Measurements from ENCODE around the gene WIPF1. TPM values are rescaled to one million over a fixed set of nuclear protein-coding genes. Genes with fewer than 3 reads are reported as not detected.

Gene WIPF1
- total RNA-seq, 1 donor from 2014 or later = 19.3 TPM

GRCh38 chr2:174603280-174603679 lies 5.7 kb upstream of the WIPF1 start:
- Mint-ChIP-seq H3K27ac (ENCODE audit: unreplicated experiment) (no peak overlapping the region), H3K4me1 (ENCODE audit: low read depth, unreplicated experiment) (peaks cover 13% of the 10 kb centered on the region), H3K9me3 (ENCODE audit: unreplicated experiment) (peaks cover 2% of the 10 kb centered on the region), H3K27me3 (ENCODE audit: low read depth, unreplicated experiment) (no peaks in the 10 kb centered on the region), H3K36me3 (ENCODE audit: low read depth, unreplicated experiment) (peaks cover 1% of the 10 kb centered on the region), H3K4me3 (ENCODE audit: unreplicated experiment) (no peak overlapping the region)
- no peak overlapping the region for H3K9ac ChIP-seq (ENCODE audit: low read length)
- H3K27me3 ChIP-seq (ENCODE audit: insufficient read depth, low read length) = no peaks in the 10 kb centered on the region
- no peak overlapping the region for H3K4me3 ChIP-seq (ENCODE audit: insufficient read depth, low read depth, low read length)
- DNase-seq (ENCODE audit: low read depth) = peak; percentile 70
- no peak overlapping the region for H3K27ac ChIP-seq (ENCODE audit: low read depth, low read length)
- no peak overlapping the region for H3K4me2 ChIP-seq (ENCODE audit: low read length)
- H3K79me2 ChIP-seq (ENCODE audit: insufficient read depth, low read length) = no peaks in the 10 kb centered on the region
- H2AFZ ChIP-seq (ENCODE audit: low read depth, low read length) = no peak overlapping the region
- no peaks in the 10 kb centered on the region for H4K20me1 ChIP-seq (ENCODE audit: insufficient read depth, low read length)
- H3K4me1 ChIP-seq (ENCODE audit: insufficient read depth, low read length) = peaks cover 11% of the 10 kb centered on the region
- no peaks in the 10 kb centered on the region for H3K36me3 ChIP-seq (ENCODE audit: insufficient read depth, low read length)
- no peaks in the 10 kb centered on the region for H3K9me3 ChIP-seq (ENCODE audit: insufficient read depth, low read depth, low read length)
- TF ChIP-seq CTCF (IDR thresholded peaks at IDR 0.05; ENCODE audit: insufficient read depth, low read depth, low read length) = peak; percentile 43
- TF ChIP-seq EZH2 (IDR thresholded peaks at IDR 0.05; ENCODE audit: insufficient read depth, low read length) = no peak
- no peak for FAIRE-seq

GRCh38 chr2:174602745-174603144 lies 5.1 kb upstream of the WIPF1 start:
- no peak for FAIRE-seq
- no peak overlapping the region for H3K27ac Mint-ChIP-seq (ENCODE audit: unreplicated experiment)
- H3K9ac ChIP-seq (ENCODE audit: low read length) = no peak overlapping the region
- H3K36me3 ChIP-seq (ENCODE audit: insufficient read depth, low read length) = no peaks in the 10 kb centered on the region
- peaks cover 2% of the 10 kb centered on the region for H3K9me3 Mint-ChIP-seq (ENCODE audit: unreplicated experiment)
- H3K4me1 Mint-ChIP-seq (ENCODE audit: low read depth, unreplicated experiment) = peaks cover 14% of the 10 kb centered on the region
- H2AFZ ChIP-seq (ENCODE audit: low read depth, low read length) = no peak overlapping the region
- H3K4me1 ChIP-seq (ENCODE audit: insufficient read depth, low read length) = peaks cover 17% of the 10 kb centered on the region
- H3K27me3 Mint-ChIP-seq (ENCODE audit: low read depth, unreplicated experiment) = no peaks in the 10 kb centered on the region
- no peaks in the 10 kb centered on the region for H3K27me3 ChIP-seq (ENCODE audit: insufficient read depth, low read length)
- H3K4me3 Mint-ChIP-seq (ENCODE audit: unreplicated experiment) = no peak overlapping the region
- TF ChIP-seq EZH2 (IDR thresholded peaks at IDR 0.05; ENCODE audit: insufficient read depth, low read length) = no peak
- TF ChIP-seq CTCF (IDR thresholded peaks at IDR 0.05; ENCODE audit: insufficient read depth, low read depth, low read length) = no peak
- no peaks in the 10 kb centered on the region for H3K79me2 ChIP-seq (ENCODE audit: insufficient read depth, low read length)
- no peak for DNase-seq (ENCODE audit: low read depth)
- no peaks in the 10 kb centered on the region for H4K20me1 ChIP-seq (ENCODE audit: insufficient read depth, low read length)
- no peaks in the 10 kb centered on the region for H3K9me3 ChIP-seq (ENCODE audit: insufficient read depth, low read depth, low read length)
- H3K36me3 Mint-ChIP-seq (ENCODE audit: low read depth, unreplicated experiment) = peaks cover 1% of the 10 kb centered on the region
- no peak overlapping the region for H3K4me2 ChIP-seq (ENCODE audit: low read length)
- no peak overlapping the region for H3K4me3 ChIP-seq (ENCODE audit: insufficient read depth, low read depth, low read length)
- no peak overlapping the region for H3K27ac ChIP-seq (ENCODE audit: low read depth, low read length)

- peaks cover 23% of the 10 kb centered on the region for H3K4me1 Mint-ChIP-seq (ENCODE audit: low read depth, unreplicated experiment)
- Histone ChIP-seq H3K4me2 (ENCODE audit: low read length) (no peak overlapping the region), H3K9me3 (ENCODE audit: insufficient read depth, low read depth, low read length) (no peaks in the 10 kb centered on the region), H3K27ac (ENCODE audit: low read depth, low read length) (no peak overlapping the region), H3K36me3 (ENCODE audit: insufficient read depth, low read length) (no peaks in the 10 kb centered on the region), H3K4me3 (ENCODE audit: insufficient read depth, low read depth, low read length) (no peak overlapping the region), H3K27me3 (ENCODE audit: insufficient read depth, low read length) (no peaks in the 10 kb centered on the region), H3K4me1 (ENCODE audit: insufficient read depth, low read length) (peaks cover 16% of the 10 kb centered on the region), H3K9ac (ENCODE audit: low read length) (no peak overlapping the region), H2AFZ (ENCODE audit: low read depth, low read length) (no peak overlapping the region), H3K79me2 (ENCODE audit: insufficient read depth, low read length) (no peaks in the 10 kb centered on the region), H4K20me1 (ENCODE audit: insufficient read depth, low read length) (no peaks in the 10 kb centered on the region)
- no peaks in the 10 kb centered on the region for H3K27me3 Mint-ChIP-seq (ENCODE audit: low read depth, unreplicated experiment)
- no peak overlapping the region for H3K4me3 Mint-ChIP-seq (ENCODE audit: unreplicated experiment)
- H3K27ac Mint-ChIP-seq (ENCODE audit: unreplicated experiment) = no peak overlapping the region
- FAIRE-seq = peak; percentile 43
- peaks cover 1% of the 10 kb centered on the region for H3K36me3 Mint-ChIP-seq (ENCODE audit: low read depth, unreplicated experiment)
- no peak for DNase-seq (ENCODE audit: low read depth)
- H3K9me3 Mint-ChIP-seq (ENCODE audit: unreplicated experiment) = peaks cover 2% of the 10 kb centered on the region
- TF ChIP-seq EZH2 (IDR thresholded peaks at IDR 0.05; ENCODE audit: insufficient read depth, low read length) = no peak
- TF ChIP-seq CTCF (IDR thresholded peaks at IDR 0.05; ENCODE audit: insufficient read depth, low read depth, low read length) = no peak
These were observed 2.7 kb upstream of the WIPF1 start for GRCh38 chr2:174600349-174600748.

All from astrocyte (in vitro differentiated cells and primary cell).